Testis (tissue), 2 donors: ENCODE measurements around the gene OR1F1.

ENCODE experiments used
- CTCF ChIP-seq, 3 experiments: fragments of 450-650 bp in 2 of 3; fragments of 200-600 bp in 1 of 3; sonication (generic) in 1 of 3; IDR thresholded peaks; one replicate each; pipeline ENCODE4 v1.5.1; 2016 to 2019; ENCODE audit warnings: antibody characterized with exemption in 3 of 3, mild to moderate bottlenecking in 2 of 3, moderate library complexity in 1 of 3
- POLR2A ChIP-seq: fragments of 450-650 bp; IDR thresholded peaks from one replicate; pipeline ENCODE4 v1.6.1; 2017; ENCODE audit warnings: antibody characterized with exemption, mild to moderate bottlenecking, moderate library complexity

- TF ChIP-seq CTCF (IDR thresholded peaks at IDR 0.05) (no peak), POLR2A (no peak)
These were observed 13.3 kb upstream of the OR1F1 start for GRCh38 chr16:3174618-3175148.
